ENCODE measurements around the gene RSRP1.
"Not testable (repeated sequence)": the region's sequence is repeated elsewhere in the genome, so short reads cannot be mapped to it uniquely, and the experiment has no call there.

DNA sequence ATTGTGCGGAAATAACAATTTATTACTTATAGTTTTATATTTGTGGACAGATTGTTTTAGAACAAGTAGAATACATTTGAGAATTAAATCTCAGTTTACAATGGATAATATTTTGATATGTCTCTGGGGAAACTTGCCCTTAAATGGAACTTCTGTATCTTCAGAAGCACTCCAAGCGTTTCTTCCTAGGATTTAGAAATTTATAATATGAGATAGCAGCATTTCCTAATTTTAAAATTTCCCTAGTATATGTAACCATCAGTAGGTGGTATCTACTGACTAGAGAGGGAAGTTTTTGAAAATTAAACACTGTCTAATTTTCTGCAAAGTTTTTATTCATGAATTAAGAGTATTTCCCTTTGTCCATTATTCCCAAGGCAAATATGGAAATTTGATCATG is 46.2 kb upstream of the RSRP1 start:
- TF ChIP-seq, protein P1, sequence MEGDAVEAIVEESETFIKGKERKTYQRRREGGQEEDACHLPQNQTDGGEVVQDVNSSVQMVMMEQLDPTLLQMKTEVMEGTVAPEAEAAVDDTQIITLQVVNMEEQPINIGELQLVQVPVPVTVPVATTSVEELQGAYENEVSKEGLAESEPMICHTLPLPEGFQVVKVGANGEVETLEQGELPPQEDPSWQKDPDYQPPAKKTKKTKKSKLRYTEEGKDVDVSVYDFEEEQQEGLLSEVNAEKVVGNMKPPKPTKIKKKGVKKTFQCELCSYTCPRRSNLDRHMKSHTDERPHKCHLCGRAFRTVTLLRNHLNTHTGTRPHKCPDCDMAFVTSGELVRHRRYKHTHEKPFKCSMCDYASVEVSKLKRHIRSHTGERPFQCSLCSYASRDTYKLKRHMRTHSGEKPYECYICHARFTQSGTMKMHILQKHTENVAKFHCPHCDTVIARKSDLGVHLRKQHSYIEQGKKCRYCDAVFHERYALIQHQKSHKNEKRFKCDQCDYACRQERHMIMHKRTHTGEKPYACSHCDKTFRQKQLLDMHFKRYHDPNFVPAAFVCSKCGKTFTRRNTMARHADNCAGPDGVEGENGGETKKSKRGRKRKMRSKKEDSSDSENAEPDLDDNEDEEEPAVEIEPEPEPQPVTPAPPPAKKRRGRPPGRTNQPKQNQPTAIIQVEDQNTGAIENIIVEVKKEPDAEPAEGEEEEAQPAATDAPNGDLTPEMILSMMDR (IDR thresholded peaks at IDR 0.05 in 4 of 5, conservative IDR thresholded peaks at IDR 0.05 in 1 of 5) = not testable (repeated sequence)
- TF ChIP-seq POLR2A (IDR thresholded peaks at IDR 0.05) = not testable (repeated sequence)
